Neural cell (in vitro differentiated cells): Measurements from ENCODE around the gene SLC38A11. TPM values are rescaled to one million over a fixed set of nuclear protein-coding genes. Genes with fewer than 3 reads are reported as not detected.

ENCODE experiments used
- H2AFZ ChIP-seq: fragments of 200-600, 300-800 bp; sonication (generic), shearing (Covaris generic); 2 replicates; pipeline ENCODE4 v1.6.0; 2014; ENCODE audit warnings: low read depth, mild to moderate bottlenecking, antibody characterized with exemption, low read length, moderate library complexity
- H3F3A ChIP-seq: fragments of 200-600 bp; shearing (Covaris generic); 2 replicates; pipeline ENCODE4 v1.6.1; 2016; ENCODE audit warnings: mild to moderate bottlenecking, moderate library complexity, mixed read lengths, antibody characterized with exemption, low read length; ENCODE audit not compliant: insufficient read depth, poor library complexity, severe bottlenecking
- H3K27ac ChIP-seq: fragments of 200-600, 300-800 bp; sonication (generic), shearing (Covaris generic); 2 replicates; pipeline ENCODE4 v1.5.1; 2014; ENCODE audit warnings: mild to moderate bottlenecking, low read length, moderate library complexity
- H3K27me3 ChIP-seq: fragments of 300-800, 200-600 bp; sonication (generic), shearing (Covaris generic); 2 replicates; pipeline ENCODE4 v1.6.0; 2014; ENCODE audit warnings: mild to moderate bottlenecking, low read depth, low read length, moderate library complexity; ENCODE audit not compliant: insufficient read depth
- H3K36me3 ChIP-seq: fragments of 300-800, 200-600 bp; sonication (generic), shearing (Covaris generic); 2 replicates; pipeline ENCODE4 v1.5.1; 2014; ENCODE audit warnings: mild to moderate bottlenecking, antibody characterized with exemption, low read length, moderate library complexity; ENCODE audit not compliant: insufficient read depth
- H3K4me2 ChIP-seq: fragments of 300-800, 200-600 bp; sonication (generic), shearing (Covaris generic); 2 replicates; pipeline ENCODE4 v1.6.0; 2014; ENCODE audit warnings: mild to moderate bottlenecking, low read length
- H3K4me3 ChIP-seq: fragments of 300-800, 200-600 bp; sonication (generic), shearing (Covaris generic); 2 replicates; pipeline ENCODE4 v1.5.1; 2014; ENCODE audit warnings: mild to moderate bottlenecking, low read length, moderate library complexity
- H3K79me2 ChIP-seq: fragments of 200-600 bp; shearing (Covaris generic); replicated peaks from 2 replicates; pipeline ENCODE4 v1.6.0; 2014; ENCODE audit warnings: mild to moderate bottlenecking, low read length, moderate library complexity; ENCODE audit not compliant: insufficient read depth
- H3K9ac ChIP-seq: fragments of 300-800, 200-600 bp; sonication (generic), shearing (Covaris generic); 2 replicates; pipeline ENCODE4 v1.6.1; 2016; ENCODE audit warnings: mild to moderate bottlenecking, low read length, mixed read lengths
- H3K9me2 ChIP-seq: fragments of 200-600 bp; shearing (Covaris generic); 2 replicates; pipeline ENCODE4 v1.6.1; 2016; ENCODE audit warnings: mild to moderate bottlenecking, low read length, mixed read lengths; ENCODE audit not compliant: insufficient read depth
- H3K9me3 ChIP-seq: fragments of 200-600, 300-800 bp; sonication (generic), shearing (Covaris generic); 2 replicates; pipeline ENCODE4 v1.6.1; 2016; ENCODE audit warnings: mild to moderate bottlenecking, mixed run types, low read length, moderate library complexity, mixed read lengths
- H4K20me1 ChIP-seq: fragments of 200-600 bp; shearing (Covaris generic); 2 replicates; pipeline ENCODE4 v1.6.1; 2016; ENCODE audit warnings: mild to moderate bottlenecking, mixed run types; ENCODE audit not compliant: insufficient read depth
- CTCF ChIP-seq: fragments of 450-650 bp; IDR thresholded peaks from 2 replicates; pipeline ENCODE4 v1.5.1; 2014; ENCODE audit warnings: antibody characterized with exemption, mild to moderate bottlenecking, moderate library complexity; ENCODE audit not compliant: poor library complexity, severe bottlenecking
- EP300 ChIP-seq: fragments of 450-650 bp; conservative IDR thresholded peaks from 2 replicates; pipeline ENCODE4 v1.6.1; 2014; ENCODE audit warnings: antibody characterized with exemption, mild to moderate bottlenecking, moderate library complexity; ENCODE audit not compliant: poor library complexity, severe bottlenecking
- EZH2 ChIP-seq: fragments of 200-600, 300-800 bp; shearing (Covaris generic), sonication (generic); IDR thresholded peaks from 2 replicates; pipeline ENCODE4 v1.6.1; 2014; ENCODE audit warnings: antibody characterized with exemption, low read length, borderline replicate concordance, mild to moderate bottlenecking; ENCODE audit not compliant: insufficient read depth, poor library complexity, severe bottlenecking
- MXI1 ChIP-seq: fragments of 450-650 bp; conservative IDR thresholded peaks from 2 replicates; pipeline ENCODE4 v1.6.1; 2014; ENCODE audit warnings: antibody characterized with exemption, mild to moderate bottlenecking; ENCODE audit not compliant: poor library complexity, severe bottlenecking
- POLR2AphosphoS5 ChIP-seq: IDR thresholded peaks from 2 replicates; pipeline ENCODE4 v1.6.1; 2012
- RAD21 ChIP-seq: fragments of 450-650 bp; conservative IDR thresholded peaks from 2 replicates; pipeline ENCODE4 v1.6.1; 2014; ENCODE audit warnings: antibody characterized with exemption, mild to moderate bottlenecking, moderate library complexity
- REST ChIP-seq: IDR thresholded peaks from 2 replicates; pipeline ENCODE4 v1.6.1; 2012; ENCODE audit warnings: borderline replicate concordance
- SMC3 ChIP-seq: fragments of 450-650 bp; conservative IDR thresholded peaks from 2 replicates; pipeline ENCODE4 v1.6.1; 2014; ENCODE audit warnings: antibody characterized with exemption, mild to moderate bottlenecking, moderate library complexity; ENCODE audit not compliant: poor library complexity
- TAF1 ChIP-seq: IDR thresholded peaks from 2 replicates; pipeline ENCODE4 v1.6.1; 2012; ENCODE audit warnings: low read depth
- polyA plus RNA-seq: library from polyadenylated mRNA; depleted of rRNA; stranded (reverse); fragments of >200 nt; gene quantifications from 2 replicates; pipeline ENCODE4 v1.2.3, GENCODE V29; 2014

The SLC38A11 gene
- polyA plus RNA-seq, 1 donor from 2014 or later: not detected

GRCh38 chr2:164943289-164943688 lies 12.0 kb downstream of the SLC38A11 start:
- Histone ChIP-seq H4K20me1 (no peaks in the 10 kb centered on the region), H3K36me3 (no peaks in the 10 kb centered on the region), H3K9ac (no peak overlapping the region), H3F3A (no peaks in the 10 kb centered on the region), H2AFZ (no peak overlapping the region), H3K27ac (no peak overlapping the region), H3K27me3 (no peaks in the 10 kb centered on the region), H3K4me2 (no peak overlapping the region), H3K4me3 (no peak overlapping the region), H3K79me2 (no peaks in the 10 kb centered on the region), H3K9me2 (no peaks in the 10 kb centered on the region), H3K9me3 (no peaks in the 10 kb centered on the region)
- TF ChIP-seq MXI1: no peak
- TF ChIP-seq CTCF: no peak
- TF ChIP-seq SMC3: no peak
- TF ChIP-seq EP300: no peak
- TF ChIP-seq RAD21: no peak
- TF ChIP-seq EZH2: no peak
- TF ChIP-seq POLR2AphosphoS5: no peak
- no peak for TF ChIP-seq REST
- no peak for TF ChIP-seq TAF1

- H3K9ac ChIP-seq: no peak overlapping the region
- no peaks in the 10 kb centered on the region for H3K36me3 ChIP-seq
Observed at GRCh38 chr2:164937864-164938401, 17.4 kb downstream of the SLC38A11 start.

More at GRCh38 chr2:164937864-164938401, 17.4 kb downstream of the SLC38A11 start:
- Histone ChIP-seq H4K20me1 (no peaks in the 10 kb centered on the region), H3K27ac (no peak overlapping the region), H3K9me3 (no peaks in the 10 kb centered on the region), H3K79me2 (no peaks in the 10 kb centered on the region), H2AFZ (no peak overlapping the region), H3K9me2 (no peaks in the 10 kb centered on the region), H3K4me2 (no peak overlapping the region), H3K4me3 (no peak overlapping the region), H3K27me3 (no peaks in the 10 kb centered on the region), H3F3A (no peaks in the 10 kb centered on the region)
- no peak for TF ChIP-seq POLR2AphosphoS5
- no peak for TF ChIP-seq EP300
- no peak for TF ChIP-seq CTCF
- no peak for TF ChIP-seq MXI1
- TF ChIP-seq SMC3: no peak
- no peak for TF ChIP-seq EZH2
- no peak for TF ChIP-seq RAD21
- no peak for TF ChIP-seq REST
- TF ChIP-seq TAF1: no peak
